HepG2 (cell line): ENCODE results near the gene NSMCE1. TPM values are rescaled to one million over a fixed set of nuclear protein-coding genes. Genes with fewer than 3 reads are reported as not detected.
A peak's percentile ranks its signal among the peaks of the same experiment; 100 is the strongest.

Experiments
- ATAC-seq: fragments of 200-7000 bp; cut with Tn5 transposase; 3 replicates; pipeline ENCODE4 v1.9.1; 2020; ENCODE audit warnings: mild to moderate bottlenecking, moderate library complexity
- BruUV-seq: library from RNA; stranded (reverse); fragments of 400-500 nt; replicated peaks from 2 replicates; lab custom pipeline; 2021; lab: Mats Ljungman, UMichigan
- CTCF ChIA-PET: fragments of 300-600 bp; formaldehyde crosslinking; extraction: SDS; loops from one replicate; lab custom pipeline; 2021; ENCODE audit warnings: low total read pairs, inconsistent platforms, low intra/inter-chr PET ratio; lab: Yijun Ruan, JAX
- POLR2A ChIA-PET: fragments of 350-600 bp; sonication (Branson Sonifier 250); formaldehyde crosslinking; loops from one replicate; lab custom pipeline; 2020; ENCODE audit warnings: antibody characterized with exemption, inconsistent platforms; lab: Yijun Ruan, JAX
- DNase-seq: peaks from one replicate; pipeline ENCODE4 v3.0.0-alpha.2; 2015; ENCODE audit warnings: low spot score
- FAIRE-seq: peaks from 3 replicates; lab custom pipeline; 2011; peaks lifted over from hg19 to GRCh38; lab: Jason Lieb, UNC
- H2AFZ ChIP-seq: one replicate; pipeline ENCODE4 v1.6.1; 2011; ENCODE audit warnings: low read length, inconsistent platforms
- H3K27ac ChIP-seq: fragments of 300-600 bp; 3 replicates; pipeline ENCODE4 v1.8.0; 2011; ENCODE audit warnings: mixed run types, mild to moderate bottlenecking, mixed read lengths, low read length, inconsistent platforms; ENCODE audit not compliant: insufficient read depth; ENCODE audit errors: extremely low read length
- H3K27me3 ChIP-seq, 2 experiments: fragments of 200-600 bp in 1 of 2; 2 replicates in 1 of 2; 3 replicates in 1 of 2; pipeline versions ENCODE4 v1.6.0 to v1.8.0; 2011; ENCODE audit warnings: low read length in 2 of 2, mild to moderate bottlenecking in 2 of 2, moderate library complexity in 2 of 2, inconsistent platforms in 1 of 2; ENCODE audit not compliant: insufficient read depth in 2 of 2, control insufficient read depth in 1 of 2
- H3K36me3 ChIP-seq, 2 experiments: fragments of 200-600 bp in 1 of 2; replicated peaks in 1 of 2; 2 replicates in 1 of 2; 3 replicates in 1 of 2; pipeline versions ENCODE4 v1.5.1 to v1.8.0; 2011; ENCODE audit warnings: low read length in 2 of 2, inconsistent platforms in 1 of 2; ENCODE audit not compliant: insufficient read depth in 2 of 2, control insufficient read depth in 1 of 2
- H3K4me1 ChIP-seq: 2 replicates; pipeline ENCODE4 v1.5.1; 2012; ENCODE audit warnings: low read length, inconsistent platforms; ENCODE audit not compliant: insufficient read depth
- H3K4me2 ChIP-seq: 2 replicates; pipeline ENCODE4 v1.6.0; 2011; ENCODE audit warnings: low read depth, low read length, inconsistent platforms
- H3K4me3 ChIP-seq, 3 experiments: fragments of 200-600 bp in 1 of 3; sonication (generic), shearing (Covaris generic) in 1 of 3; replicated peaks in 1 of 3; 2 replicates each; pipeline ENCODE4 v1.5.1; 2011 to 2016; ENCODE audit warnings: low read length in 3 of 3, inconsistent platforms in 2 of 3, low read depth in 2 of 3, mild to moderate bottlenecking in 2 of 3, control low read depth in 1 of 3, mixed read lengths in 1 of 3; ENCODE audit not compliant: insufficient read depth in 1 of 3
- H3K79me2 ChIP-seq: one replicate; pipeline ENCODE4 v1.6.1; 2011; ENCODE audit warnings: low read length, inconsistent platforms; ENCODE audit not compliant: insufficient read depth
- H3K9ac ChIP-seq: 2 replicates; pipeline ENCODE4 v1.6.0; 2011; ENCODE audit warnings: mild to moderate bottlenecking, low read depth, low read length, inconsistent platforms; ENCODE audit not compliant: insufficient read depth
- H3K9me3 ChIP-seq: 2 replicates; pipeline ENCODE4 v1.5.1; 2012; ENCODE audit warnings: mild to moderate bottlenecking, low read length
- H4K20me1 ChIP-seq: 2 replicates; pipeline ENCODE4 v1.6.0; 2011; ENCODE audit warnings: inconsistent platforms, mild to moderate bottlenecking, low read length, moderate library complexity; ENCODE audit not compliant: insufficient read depth
- CENPT ChIP-seq: sonication (generic); formaldehyde crosslinking; IDR thresholded peaks from 2 replicates; pipeline ENCODE4 v1.8.0; 2022; ENCODE audit warnings: low read depth, mild to moderate bottlenecking, moderate library complexity, missing genetic modification reagents
- NAIF1 ChIP-seq: sonication (generic); formaldehyde crosslinking; IDR thresholded peaks from 2 replicates; pipeline ENCODE4 v1.5.0; 2020; ENCODE audit warnings: mild to moderate bottlenecking, missing genetic modification reagents, borderline replicate concordance
- NR1H2 ChIP-seq: sonication (generic); formaldehyde crosslinking; IDR thresholded peaks from 2 replicates; pipeline ENCODE4 v1.8.1; 2022; ENCODE audit warnings: low read depth, missing genetic modification reagents, borderline replicate concordance
- NRL ChIP-seq: sonication (generic); formaldehyde crosslinking; IDR thresholded peaks from 2 replicates; pipeline ENCODE4 v1.5.0; 2020; ENCODE audit warnings: missing genetic modification reagents, mild to moderate bottlenecking, moderate library complexity, borderline replicate concordance
- REPIN1 ChIP-seq: sonication (generic); formaldehyde crosslinking; IDR thresholded peaks from 2 replicates; pipeline ENCODE4 v1.8.0; 2022; ENCODE audit warnings: missing genetic modification reagents, low read depth, mild to moderate bottlenecking, borderline replicate concordance
- ZNF142 ChIP-seq: sonication (generic); formaldehyde crosslinking; IDR thresholded peaks from 2 replicates; pipeline ENCODE4 v1.4.0; 2020; ENCODE audit warnings: missing genetic modification reagents
- ZNF556 ChIP-seq: sonication (generic); formaldehyde crosslinking; IDR thresholded peaks from 2 replicates; pipeline ENCODE4 v1.4.0; 2020; ENCODE audit warnings: mild to moderate bottlenecking, missing genetic modification reagents, borderline replicate concordance
- ZNF782 ChIP-seq: sonication (generic); formaldehyde crosslinking; IDR thresholded peaks from 2 replicates; pipeline ENCODE4 v1.4.0; 2020; ENCODE audit warnings: missing genetic modification reagents, mild to moderate bottlenecking, borderline replicate concordance
- WGBS: methylation state at CpG from one replicate; pipeline ENCODE4 v1.1.6; 2017; ENCODE audit warnings: low lambda C conversion rate; 5-methylcytosine and 5-hydroxymethylcytosine counted together
- in situ Hi-C: cut with HindIII; loops from 2 replicates; pipeline ENCODE4 v1.10.0; 2017; ENCODE audit warnings: low pct_unique_long_range_greater_than_20kb; ENCODE audit not compliant: extremely low pct_ligation_motif_present
- intact Hi-C: fragments of 100-400 bp; cut with micrococcal nuclease; formaldehyde crosslinking; loops from one replicate; pipeline ENCODE4 v1.10.0; 2022; ENCODE audit not compliant: unreplicated experiment
- polyA plus RNA-seq, 8 experiments: library from polyadenylated mRNA; depleted of rRNA in 3 of 8; stranded (reverse) in 7 of 8; unstranded in 1 of 8; fragments of >200 nt; fragmentation: Illumina TruSeq in 4 of 8; extraction: Trizol in 4 of 8; gene quantifications; 2 replicates each; pipeline versions ENCODE4 v1.2.1 to v1.2.3, GENCODE V29; 2011 to 2016; ENCODE audit warnings: low read depth in 4 of 8, missing spikeins in 1 of 8, mixed read lengths in 1 of 8; ENCODE audit not compliant: insufficient read depth in 1 of 8
- total RNA-seq, 5 experiments: library from RNA; depleted of rRNA; stranded (reverse); fragments of >200 nt; fragmentation: Illumina TruSeq; extraction: Trizol; gene quantifications; 2 replicates each; pipeline ENCODE4 v1.2.3, GENCODE V29; 2016; ENCODE audit warnings: low read depth in 1 of 5

Gene NSMCE1
- total and polyA plus RNA-seq, 2 of the 13 experiments (the other 11 are each of a cell fraction or from before 2014, with no cell fraction given): 42.7 to 52.9 TPM

- H4K20me1 ChIP-seq: no peaks in the 10 kb centered on the region
- no peak overlapping the region for H2AFZ ChIP-seq
- no peaks in the 10 kb centered on the region for H3K27me3 ChIP-seq
- H3K27ac ChIP-seq: no peak overlapping the region
- TF ChIP-seq REPIN1 (CRISPR knock-in tag): no peak
- H3K79me2 ChIP-seq: peaks cover 4% of the 10 kb centered on the region
- ATAC-seq (no peak), DNase-seq (no peak), FAIRE-seq (no peak)
- no peak overlapping the region for H3K4me3 ChIP-seq
- BruUV-seq: no TSS peak
- H3K4me2 ChIP-seq: no peak overlapping the region
- ChIA-PET POLR2A (interaction anchor here (1.5 kb wide), 1 partner anchor 41 kb away, joined by 8 read pairs; the partner anchor contains the start of gene KDM8), CTCF (no interaction called here)
- no peaks in the 10 kb centered on the region for H3K9me3 ChIP-seq
- WGBS: 97% methylated on average over 7 of the region's 7 CpGs
- H3K9ac ChIP-seq: no peak overlapping the region
- intact Hi-C loops: no loop called here
- in situ Hi-C loops: no loop called here
- H3K4me1 ChIP-seq: peaks cover 21% of the 10 kb centered on the region
- H3K36me3 ChIP-seq: peaks cover 1 to 16% of the 10 kb centered on the region in 2 experiments; a peak in 4 of 5 replicates
These were observed 24.2 kb downstream of the NSMCE1 start for GRCh38 chr16:27244363-27244755.

- Histone ChIP-seq H3K9me3 (no peaks in the 10 kb centered on the region), H3K27ac (no peak overlapping the region), H3K4me1 (peaks cover 21% of the 10 kb centered on the region), H3K27me3 (no peaks in the 10 kb centered on the region), H2AFZ (no peak overlapping the region), H3K9ac (no peak overlapping the region), H3K4me2 (peak overlapping the region; percentile 43; the same call in 1 of the 2 replicates), H3K36me3 (peaks cover 1 to 16% of the 10 kb centered on the region in 2 experiments), H3K4me3 (no peak overlapping the region), H3K79me2 (peaks cover 4% of the 10 kb centered on the region), H4K20me1 (no peaks in the 10 kb centered on the region)
- WGBS: 90% methylated on average over 11 of the region's 11 CpGs
- no peak for FAIRE-seq
- no peak; the same call in 1 of the 3 replicates for ATAC-seq
- in situ Hi-C loops (no loop called here), intact Hi-C loops (loop anchor here (2.0 kb wide), 1 partner anchor 21 kb away; no protein-coding TSS in a partner anchor)
- no peak for DNase-seq
- POLR2A ChIA-PET: interaction anchor here (1.5 to 1.6 kb wide), 2 partner anchors 24 to 40 kb away, joined by 5 to 8 read pairs; partner anchors contain the start of genes KDM8 and NSMCE1
- CTCF ChIA-PET: no interaction called here
- BruUV-seq: no TSS peak
- TF ChIP-seq ZNF142 (CRISPR knock-in tag): no peak
- TF ChIP-seq NR1H2 (CRISPR knock-in tag): no peak
- TF ChIP-seq ZNF782 (CRISPR knock-in tag): no peak
- no peak for TF ChIP-seq NRL (CRISPR knock-in tag)
- TF ChIP-seq NAIF1 (CRISPR knock-in tag): no peak
- TF ChIP-seq ZNF556: no peak
- no peak for TF ChIP-seq CENPT (CRISPR knock-in tag)
These were observed 24.7 kb downstream of the NSMCE1 start for GRCh38 chr16:27243725-27244362.
